Erythroblast (primary cell): ENCODE measurements around the gene DHRSX.

Source experiments
- GATA1 ChIP-seq: IDR thresholded peaks from 2 replicates; pipeline ENCODE4 v1.6.1; 2011; ENCODE audit warnings: low read depth, mild to moderate bottlenecking, control low read depth, low read length, moderate library complexity
- POLR2A ChIP-seq: IDR thresholded peaks from 2 replicates; pipeline ENCODE4 v1.6.1; 2011; ENCODE audit warnings: mild to moderate bottlenecking, low read length

DNA sequence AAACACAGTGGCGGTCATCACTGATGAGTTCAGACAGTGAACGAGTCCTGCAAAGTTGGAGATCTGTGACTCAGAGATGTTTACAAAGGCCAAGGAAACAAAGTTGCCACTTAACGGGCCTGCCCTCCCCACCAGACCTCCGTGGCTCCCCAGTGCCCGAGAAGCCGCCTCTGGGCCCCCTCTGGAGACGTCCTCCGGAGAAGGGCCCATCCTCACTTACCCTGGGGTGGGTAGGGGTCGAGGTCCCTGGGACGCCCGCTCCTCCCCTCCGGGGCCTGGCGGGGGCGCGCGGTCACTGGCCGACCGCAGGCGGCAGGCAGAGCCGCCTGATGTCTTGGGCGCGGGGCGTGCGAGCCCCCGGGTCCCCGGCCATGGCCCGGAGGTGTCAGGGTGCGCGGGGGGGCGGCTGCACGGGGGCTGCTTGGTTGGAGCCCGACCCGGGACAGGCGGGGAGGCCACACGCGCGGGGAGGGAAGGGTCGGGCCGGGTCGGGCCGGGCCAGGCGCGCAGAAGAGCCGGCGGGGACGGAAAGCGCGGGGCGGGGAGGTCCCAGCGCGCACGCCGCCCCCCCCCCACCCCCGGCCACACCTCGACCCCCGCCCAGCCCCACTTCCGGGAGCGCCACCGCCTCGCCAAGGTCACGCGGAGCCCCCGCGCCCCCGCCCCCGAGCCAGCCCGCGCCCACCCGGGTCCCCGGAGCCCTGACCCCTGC is 529 bp downstream of the DHRSX start:
- TF ChIP-seq POLR2A: no peak
- no peak for TF ChIP-seq GATA1
